Left colon (tissue), 2 donors: ENCODE data around the gene ZSWIM4. TPM values are rescaled to one million over a fixed set of nuclear protein-coding genes. Genes with fewer than 3 reads are reported as not detected.

Experiments
- ATAC-seq: fragments of 200-7000 bp; cut with Tn5 transposase; one replicate; pipeline ENCODE4 v1.9.1; 2020; ENCODE audit warnings: mild to moderate bottlenecking, moderate library complexity
- DNase-seq, 2 donors: peaks; one replicate each; pipeline ENCODE4 v3.0.0-alpha.2; 2020
- intact Hi-C, 2 donors: fragments of 100-400 bp; cut with DNase I in 1 of 2; cut with micrococcal nuclease in 1 of 2; formaldehyde crosslinking; loops; one replicate each; pipeline versions ENCODE4 v1.11.2 to v1.14.0; 2022; cut with DNase I, micrococcal nuclease
- total RNA-seq, 2 donors: library from RNA; stranded (reverse); fragmentation: NEBNext Ultra II Directional; extraction: Animal tissue kit (Norgen Biotek cat#: 25700); gene quantifications; one replicate each; pipeline ENCODE4 v1.2.1, GENCODE V29; 2021
- donor health status: DM: no; HTN: no; CAD: no.
- donor health status: DM: yes; HTN: yes; CAD: no.

ZSWIM4 gene
- total RNA-seq, 2 donors from 2014 or later, result 3.0 TPM

- DNase-seq, result no peak
- ATAC-seq, result no peak
- intact Hi-C loops, result no loop called here
Observed at GRCh38 chr19:13827656-13828055, 32.4 kb downstream of the ZSWIM4 start.

GRCh38 chr19:13830114-13830740 is 35.0 kb downstream of the ZSWIM4 start:
- intact Hi-C loops, result no loop called here
- DNase-seq (no peak), ATAC-seq (no peak)

GRCh38 chr19:13830741-13831536 is 35.7 kb downstream of the ZSWIM4 start:
- ATAC-seq, result no peak
- no peak for DNase-seq
- intact Hi-C loops, result no loop called here

GRCh38 chr19:13831537-13832467 is 36.6 kb downstream of the ZSWIM4 start:
- DNase-seq, result no peak
- ATAC-seq, result no peak
- intact Hi-C loops, result no loop called here

- DNase-seq (peak; percentile 96 to 97), ATAC-seq (peak; percentile 95)
- intact Hi-C loops, result no loop called here
Observed at GRCh38 chr19:13833330-13834243, 38.3 kb downstream of the ZSWIM4 start.

GRCh38 chr19:13834244-13835069 is 39.2 kb downstream of the ZSWIM4 start:
- no peak for ATAC-seq
- intact Hi-C loops, result no loop called here
- no peak for DNase-seq

GRCh38 chr19:13835791-13836723 is 40.8 kb downstream of the ZSWIM4 start:
- intact Hi-C loops, result no loop called here
- no peak for DNase-seq

GRCh38 chr19:13838435-13839129 is 43.3 kb downstream of the ZSWIM4 start:
- DNase-seq (no peak), ATAC-seq (no peak)

More at GRCh38 chr19:13835791-13836723, 40.8 kb downstream of the ZSWIM4 start:
- ATAC-seq, result no peak

GRCh38 chr19:13839130-13839937 is 44.1 kb downstream of the ZSWIM4 start:
- intact Hi-C loops, result no loop called here
- ATAC-seq, result peak; percentile 53
- peak; percentile 89 to 90 for DNase-seq

More at GRCh38 chr19:13838435-13839129, 43.3 kb downstream of the ZSWIM4 start:
- intact Hi-C loops, result no loop called here

- DNase-seq (no peak), ATAC-seq (no peak)
- intact Hi-C loops, result no loop called here
Observed at GRCh38 chr19:13839938-13840304, 44.7 kb downstream of the ZSWIM4 start.

GRCh38 chr19:13840305-13841085 is 45.3 kb downstream of the ZSWIM4 start:
- intact Hi-C loops, result no loop called here
- DNase-seq (peak; percentile 89 to 91), ATAC-seq (peak; percentile 72)

GRCh38 chr19:13841086-13841961 is 46.1 kb downstream of the ZSWIM4 start:
- ATAC-seq (peak; percentile 57), DNase-seq (peak; percentile 82 to 88)
- intact Hi-C loops, result no loop called here

GRCh38 chr19:13841962-13842290 is 46.7 kb downstream of the ZSWIM4 start:
- ATAC-seq, result no peak
- intact Hi-C loops, result no loop called here
- no peak for DNase-seq
